SK-N-SH (cell line): ENCODE measurements around the gene RARB. TPM values are rescaled to one million over a fixed set of nuclear protein-coding genes. Genes with fewer than 3 reads are reported as not detected.

Source experiments
- CTCF ChIA-PET: fragments of 300-600, 350-600 bp; formaldehyde crosslinking; extraction: SDS; loops from one replicate; lab custom pipeline; 2021; lab: Yijun Ruan, JAX
- POLR2A ChIA-PET: fragments of 350-600 bp; sonication (Branson Sonifier 250); formaldehyde crosslinking; extraction: SDS; loops from one replicate; lab custom pipeline; 2020; ENCODE audit warnings: antibody characterized with exemption, inconsistent platforms; lab: Yijun Ruan, JAX
- DNase-seq: peaks from one replicate; pipeline ENCODE4 v3.0.0; 2012
- H2AFZ ChIP-seq: fragments of 200-600 bp; sonication (generic); 2 replicates; pipeline ENCODE4 v1.8.1; 2016; ENCODE audit warnings: antibody characterized with exemption, mild to moderate bottlenecking, low read depth
- H3F3A ChIP-seq: fragments of 200-600 bp; sonication (generic); replicated peaks from 2 replicates; pipeline ENCODE3; 2016; ENCODE audit warnings: antibody characterized with exemption, mild to moderate bottlenecking; ENCODE audit not compliant: insufficient read depth
- H3K27ac ChIP-seq, 2 experiments: fragments of 200-500 bp in 1 of 2; fragments of 200-600 bp in 1 of 2; sonication (Bioruptor generic) in 1 of 2; sonication (generic), shearing (Covaris generic) in 1 of 2; 2 replicates each; pipeline versions ENCODE4 v1.5.1 to v1.6.1; 2014 to 2016; ENCODE audit warnings: low read depth in 2 of 2, inconsistent platforms in 1 of 2, low read length in 1 of 2, mild to moderate bottlenecking in 1 of 2, mixed read lengths in 1 of 2
- H3K27me3 ChIP-seq: fragments of 200-600 bp; sonication (generic), shearing (Covaris generic); 2 replicates; pipeline ENCODE4 v1.6.1; 2016; ENCODE audit warnings: mixed run types; ENCODE audit not compliant: insufficient read depth
- H3K36me3 ChIP-seq, 2 experiments: fragments of 200-500 bp in 1 of 2; fragments of 200-600 bp in 1 of 2; sonication (Bioruptor generic) in 1 of 2; sonication (generic) in 1 of 2; replicated peaks in 1 of 2; 2 replicates each; pipeline versions ENCODE3 to v1.5.1; 2014 to 2016; ENCODE audit warnings: low read length in 1 of 2, mild to moderate bottlenecking in 1 of 2; ENCODE audit not compliant: insufficient read depth in 2 of 2, control insufficient read depth in 1 of 2
- H3K4me1 ChIP-seq, 2 experiments: fragments of 200-500 bp in 1 of 2; fragments of 200-600 bp in 1 of 2; sonication (Bioruptor generic) in 1 of 2; sonication (generic), shearing (Covaris generic) in 1 of 2; 2 replicates each; pipeline versions ENCODE4 v1.5.1 to v1.6.1; 2014 to 2016; ENCODE audit warnings: low read depth in 1 of 2, low read length in 1 of 2, mixed run types in 1 of 2; ENCODE audit not compliant: insufficient read depth in 2 of 2, control insufficient read depth in 1 of 2
- H3K4me2 ChIP-seq: fragments of 200-600 bp; sonication (generic), shearing (Covaris generic); 2 replicates; pipeline ENCODE4 v1.6.1; 2017; ENCODE audit warnings: mixed run types
- H3K4me3 ChIP-seq, 2 experiments: fragments of 200-500 bp in 1 of 2; fragments of 200-600 bp in 1 of 2; sonication (Bioruptor generic) in 1 of 2; sonication (generic), shearing (Covaris generic) in 1 of 2; 2 replicates each; pipeline versions ENCODE4 v1.5.1 to v1.8.1; 2014 to 2016; ENCODE audit warnings: low read depth in 2 of 2, inconsistent platforms in 1 of 2, low read length in 1 of 2, mild to moderate bottlenecking in 1 of 2, mixed read lengths in 1 of 2, moderate library complexity in 1 of 2
- H3K79me2 ChIP-seq: fragments of 200-600 bp; sonication (generic); 2 replicates; pipeline ENCODE4 v1.8.1; 2017; ENCODE audit warnings: mild to moderate bottlenecking; ENCODE audit not compliant: insufficient read depth
- H3K9ac ChIP-seq: fragments of 200-600 bp; sonication (generic); 2 replicates; pipeline ENCODE4 v1.6.1; 2017; ENCODE audit warnings: mixed run types
- H3K9me2 ChIP-seq: fragments of 200-600 bp; sonication (generic); 2 replicates; pipeline ENCODE4 v1.6.1; 2017; ENCODE audit warnings: mixed run types
- H3K9me3 ChIP-seq: fragments of 200-600 bp; sonication (generic); 2 replicates; pipeline ENCODE4 v1.6.1; 2017; ENCODE audit warnings: mixed run types, mild to moderate bottlenecking, moderate library complexity
- H4K20me1 ChIP-seq: fragments of 200-600 bp; sonication (generic); 2 replicates; pipeline ENCODE4 v1.6.1; 2017; ENCODE audit warnings: mild to moderate bottlenecking, mixed run types; ENCODE audit not compliant: insufficient read depth
- CHD2 ChIP-seq: fragments of 150-350 bp; IDR thresholded peaks from 2 replicates; pipeline ENCODE4 v1.6.1; 2018; ENCODE audit warnings: low read length; ENCODE audit not compliant: partially characterized antibody
- EP300 ChIP-seq, 2 experiments: IDR thresholded peaks; 2 replicates each; pipeline versions ENCODE4 v1.4.0 to v1.6.1; 2012; ENCODE audit warnings: borderline replicate concordance in 1 of 2, low read depth in 1 of 2, low read length in 1 of 2
- EZH2phosphoT487 ChIP-seq: fragments of 200-600 bp; sonication (generic); IDR thresholded peaks from 2 replicates; pipeline ENCODE4 v1.6.1; 2017; ENCODE audit warnings: low read depth, mixed run types, mild to moderate bottlenecking, antibody characterized with exemption, moderate library complexity, borderline replicate concordance
- GABPA ChIP-seq: IDR thresholded peaks from 2 replicates; pipeline ENCODE4 v1.4.0; 2012; ENCODE audit warnings: low read depth, mild to moderate bottlenecking
- GATA2 ChIP-seq: sonication (generic); formaldehyde crosslinking; IDR thresholded peaks from 2 replicates; pipeline ENCODE4 v1.5.0; 2020; ENCODE audit warnings: mild to moderate bottlenecking, missing genetic modification reagents
- IRF3 ChIP-seq: fragments of 150-350 bp; IDR thresholded peaks from 2 replicates; pipeline ENCODE4 v1.6.1; 2016; ENCODE audit warnings: mild to moderate bottlenecking, low read depth, low read length
- MXI1 ChIP-seq: IDR thresholded peaks from 2 replicates; pipeline ENCODE4 v1.6.1; 2012; ENCODE audit warnings: mild to moderate bottlenecking, low read depth, low read length, improper control_type of control experiment
- NFIC ChIP-seq: IDR thresholded peaks from 2 replicates; pipeline ENCODE4 v1.4.0; 2012; ENCODE audit warnings: borderline replicate concordance
- NRF1 ChIP-seq: IDR thresholded peaks from 2 replicates; pipeline ENCODE4 v1.6.1; 2012; ENCODE audit warnings: low read depth, mild to moderate bottlenecking, low read length
- PBX3 ChIP-seq: IDR thresholded peaks from 2 replicates; pipeline ENCODE4; 2012
- POLR2AphosphoS5 ChIP-seq: IDR thresholded peaks from 2 replicates; pipeline ENCODE4 v1.6.1; 2012; ENCODE audit warnings: low read depth, low read length
- RAD21 ChIP-seq: IDR thresholded peaks from 2 replicates; pipeline ENCODE4 v1.6.1; 2012; ENCODE audit warnings: mild to moderate bottlenecking, low read length
- REST ChIP-seq: IDR thresholded peaks from 2 replicates; pipeline ENCODE4 v1.6.1; 2012; ENCODE audit warnings: mild to moderate bottlenecking, low read depth, low read length, moderate library complexity
- RFX5 ChIP-seq: IDR thresholded peaks from 2 replicates; pipeline ENCODE4 v1.6.1; 2012; ENCODE audit warnings: mild to moderate bottlenecking, improper control_type of control experiment, low read length
- SMC3 ChIP-seq: IDR thresholded peaks from 2 replicates; pipeline ENCODE4 v1.6.1; 2012; ENCODE audit warnings: low read depth, low read length, improper control_type of control experiment
- USF1 ChIP-seq: IDR thresholded peaks from 2 replicates; pipeline ENCODE4 v1.4.0; 2012; ENCODE audit warnings: low read depth, borderline replicate concordance
- ZBTB33 ChIP-seq: IDR thresholded peaks from 2 replicates; pipeline ENCODE4 v1.4.0; 2012; ENCODE audit warnings: low read depth, borderline replicate concordance
- WGBS: methylation state at CpG from one replicate; pipeline ENCODE4 v1.1.6; 2017; ENCODE audit warnings: low lambda C conversion rate; 5-methylcytosine and 5-hydroxymethylcytosine counted together
- polyA plus RNA-seq, 3 experiments: library from polyadenylated mRNA; depleted of rRNA; stranded (reverse); fragments of >200 nt; gene quantifications; 2 replicates each; pipeline ENCODE4 v1.2.3, GENCODE V29; 2012
- TF ChIP-seq, protein P1 (sequence below): fragments of 200-600 bp; sonication (generic); IDR thresholded peaks from 2 replicates; pipeline ENCODE4 v1.6.1; 2017; ENCODE audit warnings: antibody characterized with exemption, mild to moderate bottlenecking, moderate library complexity
- TF ChIP-seq, protein P2 (sequence below): IDR thresholded peaks from 2 replicates; pipeline ENCODE4 v1.4.0; 2012; ENCODE audit warnings: low read depth

RARB gene
- polyA plus RNA-seq, 1 of the 3 experiments (the other 2 are of a cell fraction) = 10.7 TPM

DNA sequence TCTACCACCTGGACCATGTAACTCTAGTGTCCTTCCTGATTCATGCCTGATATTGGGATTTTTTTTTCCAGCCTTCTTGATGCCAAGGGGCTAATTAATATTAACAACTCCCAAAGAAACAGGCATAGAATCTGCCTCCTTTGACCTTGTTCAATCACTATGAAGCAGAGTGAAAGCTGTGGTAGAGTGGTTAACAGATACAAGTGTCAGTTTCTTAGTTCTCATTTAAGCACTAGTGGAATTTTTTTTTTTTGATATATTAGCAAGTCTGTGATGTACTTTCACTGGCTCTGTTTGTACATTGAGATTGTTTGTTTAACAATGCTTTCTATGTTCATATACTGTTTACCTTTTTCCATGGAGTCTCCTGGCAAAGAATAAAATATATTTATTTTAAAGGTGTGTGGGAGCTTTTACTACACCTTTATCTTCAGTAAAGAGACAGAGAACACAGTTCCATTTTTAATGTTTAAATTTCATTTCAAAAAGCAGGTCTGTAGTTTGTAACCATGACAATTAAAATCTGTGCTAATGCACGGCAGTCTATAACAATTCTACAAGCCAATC, 169.6 kb downstream of the RARB start:
- Histone ChIP-seq H4K20me1 (no peaks in the 10 kb centered on the region), H3K9me3 (no peaks in the 10 kb centered on the region), H3K36me3 (peaks cover 55 to 64% of the 10 kb centered on the region in 2 experiments), H3K27ac (peak overlapping the region in 1 of 2 experiments; percentile 39; a peak in 1 of 4 replicates), H2AFZ (no peak overlapping the region), H3K9me2 (no peaks in the 10 kb centered on the region), H3K4me3 (no peak overlapping the region), H3K9ac (no peak overlapping the region), H3K27me3 (no peaks in the 10 kb centered on the region), H3K79me2 (0 out of 2 replicates have a peak, but pooled peaks cover 3% of the 10 kb centered on the region), H3F3A (peaks cover 48% of the 10 kb centered on the region), H3K4me1 (peaks cover 13 to 26% of the 10 kb centered on the region in 2 experiments), H3K4me2 (no peak overlapping the region)
- no peak for DNase-seq
- POLR2A ChIA-PET = no interaction called here
- 71% methylated on average over 1 of the region's 1 CpG for WGBS
- no peak for TF ChIP-seq EP300 (IDR thresholded peaks at IDR 0.05; ENCODE audit: borderline replicate concordance in 1 of 2, low read depth in 1 of 2, low read length in 1 of 2)
- TF ChIP-seq, protein P1, sequence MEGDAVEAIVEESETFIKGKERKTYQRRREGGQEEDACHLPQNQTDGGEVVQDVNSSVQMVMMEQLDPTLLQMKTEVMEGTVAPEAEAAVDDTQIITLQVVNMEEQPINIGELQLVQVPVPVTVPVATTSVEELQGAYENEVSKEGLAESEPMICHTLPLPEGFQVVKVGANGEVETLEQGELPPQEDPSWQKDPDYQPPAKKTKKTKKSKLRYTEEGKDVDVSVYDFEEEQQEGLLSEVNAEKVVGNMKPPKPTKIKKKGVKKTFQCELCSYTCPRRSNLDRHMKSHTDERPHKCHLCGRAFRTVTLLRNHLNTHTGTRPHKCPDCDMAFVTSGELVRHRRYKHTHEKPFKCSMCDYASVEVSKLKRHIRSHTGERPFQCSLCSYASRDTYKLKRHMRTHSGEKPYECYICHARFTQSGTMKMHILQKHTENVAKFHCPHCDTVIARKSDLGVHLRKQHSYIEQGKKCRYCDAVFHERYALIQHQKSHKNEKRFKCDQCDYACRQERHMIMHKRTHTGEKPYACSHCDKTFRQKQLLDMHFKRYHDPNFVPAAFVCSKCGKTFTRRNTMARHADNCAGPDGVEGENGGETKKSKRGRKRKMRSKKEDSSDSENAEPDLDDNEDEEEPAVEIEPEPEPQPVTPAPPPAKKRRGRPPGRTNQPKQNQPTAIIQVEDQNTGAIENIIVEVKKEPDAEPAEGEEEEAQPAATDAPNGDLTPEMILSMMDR = no peak
- TF ChIP-seq REST = no peak
- TF ChIP-seq RFX5 = no peak
- no peak for TF ChIP-seq ZBTB33
- no peak for TF ChIP-seq GABPA
- TF ChIP-seq, protein P2, sequence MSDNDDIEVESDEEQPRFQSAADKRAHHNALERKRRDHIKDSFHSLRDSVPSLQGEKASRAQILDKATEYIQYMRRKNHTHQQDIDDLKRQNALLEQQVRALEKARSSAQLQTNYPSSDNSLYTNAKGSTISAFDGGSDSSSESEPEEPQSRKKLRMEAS = no peak
- no peak for TF ChIP-seq POLR2AphosphoS5
- no peak for TF ChIP-seq GATA2 (CRISPR knock-in tag)
- no peak for TF ChIP-seq RAD21
- TF ChIP-seq PBX3 = no peak
- TF ChIP-seq NFIC = no peak
- TF ChIP-seq EZH2phosphoT487 = no peak
- TF ChIP-seq NRF1 = no peak
- TF ChIP-seq USF1 = no peak
- TF ChIP-seq IRF3 = no peak
- TF ChIP-seq SMC3 = no peak
- TF ChIP-seq CHD2 = no peak
- TF ChIP-seq MXI1 = no peak
- CTCF ChIA-PET = interaction anchor here (0.6 to 0.8 kb wide), 2 partner anchors 10 to 832 kb away, joined by 3 to 4 read pairs; no protein-coding TSS in a partner anchor
